Eye (tissue), 1 donor: Measurements from ENCODE around the gene BMPR1A.
A peak's percentile ranks its signal among the peaks of the same experiment; 100 is the strongest.
"Not testable (repeated sequence)": the region's sequence is repeated elsewhere in the genome, so short reads cannot be mapped to it uniquely, and the experiment has no call there.

ENCODE experiments used
- DNase-seq: peaks from one replicate; pipeline ENCODE4 v3.0.0-alpha.2; 2015

Gene BMPR1A

DNA sequence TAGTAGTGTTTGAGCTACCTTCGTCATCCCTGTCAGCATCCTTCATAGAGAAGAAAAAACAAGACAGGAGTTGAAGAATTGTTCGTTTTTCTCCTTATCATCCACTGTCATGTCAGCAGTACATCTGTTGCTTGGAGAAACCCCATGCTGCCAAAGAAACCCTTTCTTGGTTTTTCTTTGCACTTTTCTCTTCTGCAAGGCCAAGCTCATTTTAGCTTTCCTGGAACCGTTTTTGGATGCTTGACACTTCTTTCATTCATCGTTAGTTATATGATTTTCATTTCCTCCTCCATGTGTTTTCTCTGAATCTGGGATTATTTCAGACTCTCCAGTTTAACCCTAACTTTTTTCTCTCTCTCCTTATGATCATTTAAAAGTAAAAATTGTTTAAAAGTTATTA is 142.1 kb downstream of the BMPR1A start:
- no peak for DNase-seq

GRCh38 chr10:86899132-86899531 is 142.7 kb downstream of the BMPR1A start:
- peak; percentile 61 for DNase-seq

DNA sequence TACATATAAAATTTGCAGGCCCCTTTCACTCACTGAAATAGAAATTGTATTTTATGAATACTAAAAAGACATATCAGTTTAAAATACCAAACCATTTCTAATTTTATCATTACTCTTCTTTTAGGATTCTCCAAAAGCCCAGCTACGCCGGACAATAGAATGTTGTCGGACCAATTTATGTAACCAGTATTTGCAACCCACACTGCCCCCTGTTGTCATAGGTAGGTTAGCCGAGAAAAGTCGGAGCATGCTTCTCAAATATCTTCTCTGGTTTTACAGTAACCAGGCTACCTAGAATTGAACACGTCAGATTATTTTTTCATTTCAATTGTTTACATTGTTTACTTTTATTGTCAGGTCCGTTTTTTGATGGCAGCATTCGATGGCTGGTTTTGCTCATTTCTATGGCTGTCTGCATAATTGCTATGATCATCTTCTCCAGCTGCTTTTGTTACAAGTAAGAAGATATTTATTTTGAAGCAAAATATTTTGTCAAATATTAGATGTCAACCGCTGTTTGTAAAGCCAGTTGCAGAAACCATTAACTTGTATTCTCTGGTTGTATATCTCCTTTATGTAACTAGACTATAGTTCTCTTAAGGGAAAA is 143.4 kb downstream of the BMPR1A start:
- DNase-seq = peak; percentile 87

- no peak for DNase-seq
Observed at GRCh38 chr10:86900955-86901354, 144.5 kb downstream of the BMPR1A start.

DNA sequence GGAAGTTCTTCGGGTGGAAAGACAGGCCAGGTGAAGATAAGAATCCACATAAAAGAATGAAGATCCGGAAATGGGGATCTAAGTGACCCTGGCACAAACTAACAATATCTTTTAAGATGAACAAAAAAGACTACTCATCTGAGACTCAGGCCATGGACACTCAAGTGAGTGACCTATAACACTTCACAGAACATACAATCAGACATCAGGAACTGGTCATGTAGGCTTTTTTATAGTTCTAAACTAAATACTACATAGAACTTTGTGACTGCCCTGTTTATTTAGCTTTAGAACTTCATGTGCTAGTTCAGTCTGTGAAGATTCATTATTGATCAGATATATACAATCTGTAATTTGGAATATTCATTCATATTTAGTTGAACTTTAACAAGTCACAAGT is 148.2 kb downstream of the BMPR1A start:
- no peak for DNase-seq

GRCh38 chr10:86905429-86905828 is 149.0 kb downstream of the BMPR1A start:
- no peak for DNase-seq

GRCh38 chr10:86914734-86915133 is 158.3 kb downstream of the BMPR1A start:
- DNase-seq = no peak

DNA sequence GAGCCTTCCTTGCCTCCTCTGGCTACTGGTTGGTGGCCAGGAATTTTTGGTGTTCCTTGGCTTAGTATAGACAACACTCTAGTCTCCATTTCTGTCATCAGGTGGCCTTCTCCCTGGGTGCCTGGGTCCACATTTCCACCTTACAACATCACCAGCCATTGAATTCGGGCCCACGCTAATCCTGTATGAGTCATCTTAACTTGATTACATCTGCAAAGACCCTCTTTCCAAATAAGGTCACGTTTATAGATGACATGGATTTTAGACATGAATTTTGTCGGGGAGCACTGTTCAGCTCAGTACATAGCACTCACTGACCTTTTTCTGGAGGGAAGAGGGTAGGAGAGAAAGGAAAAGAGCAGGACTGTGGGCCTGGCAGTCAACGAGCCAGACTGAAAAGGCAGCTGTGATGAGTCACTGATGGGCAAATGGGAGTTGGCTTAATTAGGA is 161.6 kb downstream of the BMPR1A start:
- no peak for DNase-seq

- DNase-seq = no peak
Observed at GRCh38 chr10:86922553-86922961, 166.1 kb downstream of the BMPR1A start.

DNA sequence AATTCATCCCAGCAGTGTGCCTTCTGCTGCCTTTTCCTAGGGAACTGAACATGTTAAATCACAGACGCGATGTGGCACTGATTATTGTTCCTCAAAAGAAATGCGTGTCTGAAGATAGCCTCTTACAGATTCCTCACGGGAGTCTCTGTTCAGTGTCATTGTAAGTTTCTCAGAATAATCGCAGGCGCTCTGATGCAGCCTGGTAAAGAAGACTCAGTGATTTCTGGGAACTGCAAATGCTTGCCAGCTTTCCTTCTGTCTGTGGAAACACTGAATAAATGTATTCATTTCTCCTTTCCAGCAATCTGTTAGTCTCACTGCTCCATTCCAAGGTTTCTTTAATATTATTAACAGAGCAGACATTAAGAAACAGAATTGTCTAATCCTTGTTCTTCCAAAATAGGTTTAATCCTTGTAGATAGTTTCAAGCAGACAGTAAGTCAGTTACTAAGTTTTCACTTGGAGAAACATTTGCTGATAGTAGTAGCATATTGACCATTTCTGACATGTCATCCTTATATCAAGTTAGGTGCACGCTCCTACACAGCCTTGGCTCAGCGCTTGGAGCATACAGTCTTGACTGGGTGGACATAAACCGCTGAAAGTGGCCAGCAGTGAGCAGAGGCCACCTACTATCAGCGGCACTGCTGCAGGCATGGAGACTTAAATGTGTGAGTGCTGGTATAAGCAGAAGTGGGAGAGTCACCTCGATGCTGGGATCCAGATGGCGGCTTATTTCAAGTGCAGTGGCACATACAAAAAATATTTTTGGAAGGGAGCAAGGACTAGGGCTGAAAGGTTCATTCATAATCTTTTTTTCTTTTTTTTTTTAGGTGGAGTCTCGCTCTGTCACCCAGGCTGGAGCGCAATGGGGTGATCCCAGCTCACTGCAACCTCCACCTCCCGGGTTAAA is 173.3 kb downstream of the BMPR1A start:
- DNase-seq = no peak

- no peak for DNase-seq
Observed at GRCh38 chr10:86931872-86932271, 175.5 kb downstream of the BMPR1A start.

DNA sequence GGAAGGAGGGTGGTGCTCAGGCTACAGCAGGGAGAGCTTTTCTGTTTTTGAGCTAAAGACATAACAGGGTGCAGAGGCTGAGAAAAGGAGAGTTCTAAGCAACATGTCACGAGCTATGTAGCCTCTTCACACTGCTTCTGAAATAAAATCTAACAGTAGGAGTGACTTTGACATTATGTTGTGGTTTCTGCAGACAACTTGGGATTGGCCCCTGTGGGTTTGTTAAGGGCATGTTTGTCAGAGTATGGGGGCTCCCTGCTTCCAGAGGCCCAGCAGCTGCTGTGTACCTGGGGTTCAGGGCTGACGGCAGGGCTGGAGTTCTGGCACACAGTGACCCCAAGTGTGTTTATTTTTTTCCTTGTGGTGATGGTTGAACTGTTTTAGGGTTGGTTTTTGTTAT is 176.3 kb downstream of the BMPR1A start:
- no peak for DNase-seq

DNA sequence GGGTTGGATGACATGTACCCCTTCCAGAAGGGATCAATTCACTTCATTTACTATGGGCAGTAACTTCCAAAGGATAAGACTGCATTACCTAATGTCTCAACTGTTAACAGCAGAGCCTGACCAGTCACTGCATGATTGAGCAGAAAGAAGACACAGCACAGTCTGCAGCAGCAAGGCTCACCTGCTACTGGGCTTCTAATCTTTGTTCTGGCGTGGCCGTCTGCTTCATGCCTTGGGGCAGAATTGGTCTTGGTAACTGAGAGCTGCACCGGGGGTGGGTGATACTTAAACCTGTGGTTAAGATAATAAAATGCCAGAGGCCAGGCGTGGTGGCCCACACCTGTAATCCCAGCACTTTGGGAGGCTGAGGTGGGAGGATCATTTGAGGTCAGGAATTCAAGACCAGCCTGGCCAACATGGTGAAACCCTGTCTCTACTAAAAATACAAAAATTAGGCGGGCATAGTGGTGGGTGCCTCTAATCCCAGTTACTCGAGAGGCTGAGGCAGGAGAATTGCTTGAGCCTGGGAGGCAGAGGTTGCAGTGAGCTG is 177.8 kb downstream of the BMPR1A start:
- DNase-seq = not testable (repeated sequence)

GRCh38 chr10:86936661-86937501 is 180.5 kb downstream of the BMPR1A start:
- no peak for DNase-seq

- no peak for DNase-seq
Observed at GRCh38 chr10:86937502-86938154, 181.2 kb downstream of the BMPR1A start.

GRCh38 chr10:86938260-86938659 is 181.8 kb downstream of the BMPR1A start:
- DNase-seq = no peak

GRCh38 chr10:86940076-86940475 is 183.7 kb downstream of the BMPR1A start:
- not testable (repeated sequence) for DNase-seq

DNA sequence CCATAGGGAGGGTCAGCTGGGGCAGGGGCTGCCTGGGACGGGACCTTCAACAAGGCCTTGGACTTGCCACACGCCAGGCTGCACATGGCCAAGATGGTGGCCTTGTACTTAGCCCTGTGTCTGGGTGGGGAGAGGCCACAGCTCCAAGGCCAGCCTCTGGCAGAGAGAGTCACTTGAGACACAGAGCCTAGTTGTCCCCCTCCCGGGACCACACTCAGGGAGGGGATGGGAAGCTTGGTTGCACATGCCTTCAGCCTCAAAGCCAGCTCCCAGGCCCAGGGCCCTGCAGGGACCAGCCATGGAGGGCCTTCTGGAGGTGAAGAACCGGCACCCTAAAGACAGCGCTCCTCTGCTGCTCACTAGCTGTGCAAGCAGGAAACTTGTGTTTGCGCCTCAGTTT is 184.3 kb downstream of the BMPR1A start:
- DNase-seq = no peak

- DNase-seq = no peak
Observed at GRCh38 chr10:86941426-86941825, 185.0 kb downstream of the BMPR1A start.

GRCh38 chr10:86941991-86942421 is 185.6 kb downstream of the BMPR1A start:
- DNase-seq = no peak

DNA sequence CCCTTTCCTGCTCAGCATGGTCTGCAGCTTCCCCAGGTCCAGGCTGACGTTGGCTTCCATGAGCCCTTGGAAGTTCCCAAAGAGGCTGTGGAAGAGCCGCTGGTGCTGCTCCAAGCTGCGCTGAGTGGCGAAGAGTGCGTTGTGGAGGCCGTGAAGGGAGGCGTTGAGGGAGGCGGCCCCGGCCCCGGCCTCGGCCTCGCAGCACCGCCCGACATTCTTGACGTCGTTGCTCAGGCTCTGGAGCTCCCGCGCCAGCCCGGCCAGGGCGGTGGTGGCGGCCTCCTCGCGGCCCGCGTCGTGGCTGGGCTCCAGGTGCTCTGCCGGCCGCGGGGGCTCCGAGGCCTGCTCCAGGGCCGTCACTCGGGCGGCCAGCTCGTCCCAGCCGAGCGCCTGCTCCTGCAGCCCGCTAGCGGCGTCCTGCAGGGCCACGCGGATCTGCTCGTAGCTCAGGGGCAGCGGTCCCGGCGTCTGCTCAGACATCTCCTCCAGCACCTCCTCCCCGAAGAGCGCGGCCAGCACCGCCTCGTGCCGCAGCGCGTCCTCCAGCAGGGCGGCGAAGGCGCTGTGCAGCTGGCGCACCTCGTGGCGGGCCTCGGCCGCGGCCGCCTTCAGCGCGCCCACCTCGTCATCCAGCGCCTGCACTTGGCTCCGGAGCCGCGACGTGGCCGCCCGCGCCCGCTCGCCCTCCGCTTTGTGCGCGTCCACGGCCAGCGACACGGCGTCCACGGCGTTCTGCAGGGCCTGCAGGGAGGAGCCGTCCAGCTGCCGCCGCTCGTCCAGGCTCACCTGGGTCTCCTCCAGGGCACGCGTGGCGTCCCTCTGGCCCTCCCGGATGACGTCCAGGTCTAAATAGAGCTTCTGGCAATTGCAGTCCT is 186.3 kb downstream of the BMPR1A start:
- peak; percentile 55 for DNase-seq
